GM18861 (cell line): ENCODE results near the gene KCTD20.

Experiments used
- ATAC-seq: cut with Tn5 transposase; IDR thresholded peaks from one replicate; pipeline ENCODE4 v1.9.1; 2021; ENCODE audit not compliant: unreplicated experiment

The KCTD20 gene

GRCh38 chr6:36525346-36525745, 82.5 kb downstream of the KCTD20 start:
- ATAC-seq: no peak

- no peak for ATAC-seq
These were observed 83.3 kb downstream of the KCTD20 start for GRCh38 chr6:36526066-36526465.

- ATAC-seq: no peak
These were observed 90.5 kb downstream of the KCTD20 start for GRCh38 chr6:36533321-36533720.

- no peak for ATAC-seq
These were observed 94.2 kb downstream of the KCTD20 start for GRCh38 chr6:36536873-36537547.

- ATAC-seq: no peak
These were observed 97.2 kb downstream of the KCTD20 start for GRCh38 chr6:36539814-36540568.
